Measurements from ENCODE around the gene RASAL1.

RASAL1 gene

DNA sequence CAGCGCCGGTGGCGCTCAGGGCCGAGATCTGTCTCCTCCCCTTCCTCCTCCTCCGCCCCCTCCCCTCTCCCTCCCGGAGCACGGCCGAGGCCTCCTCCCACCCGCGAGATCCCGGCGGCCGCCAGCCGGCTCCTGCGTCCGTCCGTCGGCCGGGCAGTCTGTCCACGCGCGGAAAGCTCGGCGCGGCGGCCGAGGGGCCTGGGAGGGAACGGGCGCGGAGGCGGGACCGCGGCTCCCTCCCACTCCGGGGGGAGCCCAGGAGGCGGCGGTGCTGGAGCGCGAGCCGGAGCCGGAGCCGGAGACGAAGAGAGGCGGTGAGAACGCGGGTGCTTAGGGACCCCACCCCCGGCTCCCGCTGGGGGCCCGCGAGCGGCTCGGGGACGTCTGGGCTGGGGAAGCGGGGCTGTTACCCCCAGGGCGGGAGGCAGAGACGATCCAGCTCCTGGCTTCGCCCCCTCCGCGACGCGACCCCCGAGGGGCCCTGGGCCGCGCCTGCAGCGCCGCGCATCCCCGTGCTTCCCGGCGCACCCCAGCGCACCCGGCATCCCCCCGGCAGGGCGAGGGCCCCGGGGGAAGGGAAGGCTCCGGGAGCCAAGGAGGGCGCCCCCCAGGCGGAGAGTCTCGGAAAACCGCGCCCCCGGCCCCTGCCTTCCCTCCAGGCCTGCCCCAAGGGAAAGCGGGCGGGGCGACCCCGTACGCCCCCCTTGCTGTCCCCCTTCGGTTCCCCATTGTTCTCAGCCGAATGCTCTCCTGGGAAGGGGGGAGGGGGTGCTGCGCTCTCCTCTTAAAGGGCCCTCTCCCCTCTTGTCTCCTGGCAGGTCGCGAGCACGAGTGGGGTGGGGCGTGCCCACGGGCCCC lies 78.7 kb downstream of the RASAL1 start, which contains the start of gene DTX1:
DTX1 (plus strand) TSS at position 100 of the 858 bp plus-strand sequence. CDS start 1,463 bp downstream, outside the sequence.
- Histone ChIP-seq H3K4me3 (ENCODE audit: low read length) (peak within 1 kb of the TSS; percentile 49), H3K9ac (ENCODE audit: low read length) (no peak within 1 kb of the TSS), H3K36me3 (ENCODE audit: control insufficient read depth, insufficient read depth, low read length) (no peaks in the 10 kb centered on the region), H3K27ac (ENCODE audit: low read depth, low read length) (no peak within 1 kb of the TSS), H3K27me3 (ENCODE audit: control insufficient read depth, insufficient read depth, low read length) (peaks cover 20% of the 10 kb centered on the region), H3K4me1 (ENCODE audit: control insufficient read depth, insufficient read depth, low read length) (no peaks in the 10 kb centered on the region)

DNA sequence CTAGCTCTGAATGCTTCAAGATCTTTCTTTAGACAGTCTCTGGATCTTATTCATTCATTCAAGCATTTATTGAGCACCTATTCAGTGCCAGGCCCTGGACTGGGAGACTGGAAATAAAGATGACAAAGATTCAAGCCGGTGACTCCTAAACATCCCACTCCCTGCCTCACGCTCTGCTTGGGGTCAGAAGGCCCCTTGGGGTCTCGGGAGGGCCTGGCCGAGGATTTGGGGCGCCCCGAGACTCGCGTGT lies 79.3 kb downstream of the RASAL1 start:
- Histone ChIP-seq H3K4me1 (ENCODE audit: control insufficient read depth, insufficient read depth, low read length) (no peaks in the 10 kb centered on the region), H3K27me3 (ENCODE audit: control insufficient read depth, insufficient read depth, low read length) (peaks cover 20% of the 10 kb centered on the region), H3K36me3 (ENCODE audit: control insufficient read depth, insufficient read depth, low read length) (no peaks in the 10 kb centered on the region), H3K4me3 (ENCODE audit: low read length) (no peak overlapping the region), H3K9ac (ENCODE audit: low read length) (no peak overlapping the region), H3K27ac (ENCODE audit: low read depth, low read length) (no peak overlapping the region)

DNA sequence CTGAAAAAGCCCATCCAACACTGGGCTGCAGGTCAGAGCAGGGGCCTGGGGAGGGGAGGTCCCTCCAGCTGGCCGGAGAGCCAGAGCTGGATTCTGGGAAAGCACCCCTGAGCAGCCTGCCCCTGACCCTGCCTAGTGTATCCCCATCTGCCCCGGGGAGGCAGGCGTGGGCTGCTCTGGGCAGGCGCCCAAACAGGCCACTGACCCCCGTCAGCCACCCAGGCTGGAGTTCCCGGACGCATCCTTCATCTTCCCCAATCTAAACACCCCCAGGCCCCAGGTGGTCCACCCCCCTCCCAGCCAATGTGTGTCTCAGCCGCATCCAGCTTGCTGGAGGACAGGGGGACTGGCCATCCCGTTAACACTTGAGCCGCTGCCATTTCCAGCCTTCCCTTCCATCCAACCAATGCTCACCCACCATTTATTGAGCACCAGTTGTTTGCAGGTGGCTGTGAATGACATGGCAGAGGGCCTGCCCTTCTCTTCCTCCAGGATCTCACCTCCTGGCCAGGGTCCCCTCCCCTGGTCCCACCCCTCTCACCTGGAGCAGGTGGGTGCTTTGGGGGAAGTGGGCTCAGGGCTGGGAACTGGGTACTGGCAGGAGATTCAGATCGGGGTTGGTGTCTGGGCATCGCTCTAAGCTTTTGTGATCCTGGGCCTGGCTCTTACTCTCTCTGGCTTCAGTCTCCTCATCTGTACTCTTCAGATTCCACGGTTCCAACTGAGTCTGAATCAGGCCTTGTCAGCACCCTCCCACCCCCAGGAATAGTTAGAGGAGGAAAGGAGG lies 79.8 kb downstream of the RASAL1 start:
- peaks cover 20% of the 10 kb centered on the region for H3K27me3 ChIP-seq (ENCODE audit: control insufficient read depth, insufficient read depth, low read length)
- no peak overlapping the region for H3K27ac ChIP-seq (ENCODE audit: low read depth, low read length)
- no peak overlapping the region for H3K9ac ChIP-seq (ENCODE audit: low read length)
- H3K4me1 ChIP-seq (ENCODE audit: control insufficient read depth, insufficient read depth, low read length), result no peaks in the 10 kb centered on the region
- H3K4me3 ChIP-seq (ENCODE audit: low read length), result no peak overlapping the region
- no peaks in the 10 kb centered on the region for H3K36me3 ChIP-seq (ENCODE audit: control insufficient read depth, insufficient read depth, low read length)

DNA sequence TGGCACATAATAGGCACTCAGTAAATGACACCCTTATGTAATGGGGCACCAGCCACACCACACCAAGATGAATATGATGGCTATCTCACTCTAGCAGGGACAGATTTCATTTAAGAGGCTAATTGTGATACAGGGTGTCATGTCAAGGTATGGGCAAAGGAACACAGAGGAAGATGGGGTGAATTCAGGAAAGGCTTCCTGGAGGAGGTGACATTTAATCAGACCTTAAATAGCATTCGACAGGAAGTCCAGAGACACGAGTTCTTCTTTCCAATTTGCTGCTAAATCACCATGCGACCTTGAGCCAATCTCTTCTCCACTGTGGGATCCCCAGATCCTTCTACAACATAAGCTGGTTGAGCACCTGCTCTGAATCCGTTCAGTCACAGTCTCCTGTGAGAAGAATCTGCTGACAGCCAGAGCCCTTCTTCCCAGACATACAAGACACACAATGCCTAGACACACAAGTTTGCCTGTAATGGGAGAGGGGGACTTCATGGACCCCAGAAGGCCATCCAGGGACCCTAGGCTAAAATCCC lies 80.5 kb downstream of the RASAL1 start:
- H3K9ac ChIP-seq (ENCODE audit: low read length), result no peak overlapping the region
- no peaks in the 10 kb centered on the region for H3K36me3 ChIP-seq (ENCODE audit: control insufficient read depth, insufficient read depth, low read length)
- no peaks in the 10 kb centered on the region for H3K4me1 ChIP-seq (ENCODE audit: control insufficient read depth, insufficient read depth, low read length)
- peaks cover 22% of the 10 kb centered on the region for H3K27me3 ChIP-seq (ENCODE audit: control insufficient read depth, insufficient read depth, low read length)
- H3K4me3 ChIP-seq (ENCODE audit: low read length), result no peak overlapping the region
- no peak overlapping the region for H3K27ac ChIP-seq (ENCODE audit: low read depth, low read length)

DNA sequence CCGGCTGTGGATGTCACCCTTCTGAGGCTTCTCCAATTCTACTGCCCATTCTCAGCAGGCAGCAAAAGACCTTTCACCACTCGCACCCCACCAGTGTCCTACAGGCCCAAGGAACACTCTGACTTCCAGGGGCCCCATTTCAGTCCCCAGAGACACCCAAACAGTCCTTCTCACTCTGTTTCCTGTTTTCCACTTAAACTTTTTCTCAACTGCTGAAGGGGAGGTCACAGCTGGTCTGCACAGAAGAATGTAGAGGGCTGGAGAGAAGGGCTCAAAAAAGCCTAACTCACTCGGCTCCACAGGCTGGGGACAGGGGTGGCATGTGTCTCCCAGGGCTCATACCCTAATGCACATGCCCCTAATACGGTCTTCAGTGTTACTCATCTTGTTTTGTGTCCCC lies 83.2 kb downstream of the RASAL1 start:
- H3K4me1 ChIP-seq (ENCODE audit: control insufficient read depth, insufficient read depth, low read length), result no peaks in the 10 kb centered on the region
- no peaks in the 10 kb centered on the region for H3K36me3 ChIP-seq (ENCODE audit: control insufficient read depth, insufficient read depth, low read length)
- no peak overlapping the region for H3K4me3 ChIP-seq (ENCODE audit: low read length)
- no peak overlapping the region for H3K27ac ChIP-seq (ENCODE audit: low read depth, low read length)
- H3K27me3 ChIP-seq (ENCODE audit: control insufficient read depth, insufficient read depth, low read length), result peaks cover 16% of the 10 kb centered on the region
- H3K9ac ChIP-seq (ENCODE audit: low read length), result no peak overlapping the region

DNA sequence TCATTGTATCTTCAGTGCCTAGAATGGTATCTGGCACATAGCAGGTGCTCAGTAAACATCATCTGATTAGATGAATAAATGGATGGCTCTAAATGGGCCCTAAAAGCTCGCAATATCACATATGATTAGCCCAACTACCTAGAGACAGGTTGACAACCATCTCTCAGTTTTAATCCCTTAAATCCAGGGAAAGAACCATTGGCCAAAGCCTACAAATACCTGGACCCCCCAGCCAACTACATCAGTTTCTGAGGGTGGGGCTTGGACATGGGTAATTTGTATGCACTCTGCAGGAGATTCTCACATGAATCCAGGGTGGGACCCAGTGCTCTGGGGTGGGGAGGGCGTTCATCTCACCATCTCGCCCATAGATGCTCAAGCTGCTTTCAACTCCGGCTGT lies 83.8 kb downstream of the RASAL1 start:
- no peak overlapping the region for H3K27ac ChIP-seq (ENCODE audit: low read depth, low read length)
- H3K9ac ChIP-seq (ENCODE audit: low read length), result no peak overlapping the region
- no peak overlapping the region for H3K4me3 ChIP-seq (ENCODE audit: low read length)
- H3K36me3 ChIP-seq (ENCODE audit: control insufficient read depth, insufficient read depth, low read length), result no peaks in the 10 kb centered on the region
- H3K27me3 ChIP-seq (ENCODE audit: control insufficient read depth, insufficient read depth, low read length), result peaks cover 16% of the 10 kb centered on the region
- no peaks in the 10 kb centered on the region for H3K4me1 ChIP-seq (ENCODE audit: control insufficient read depth, insufficient read depth, low read length)

DNA sequence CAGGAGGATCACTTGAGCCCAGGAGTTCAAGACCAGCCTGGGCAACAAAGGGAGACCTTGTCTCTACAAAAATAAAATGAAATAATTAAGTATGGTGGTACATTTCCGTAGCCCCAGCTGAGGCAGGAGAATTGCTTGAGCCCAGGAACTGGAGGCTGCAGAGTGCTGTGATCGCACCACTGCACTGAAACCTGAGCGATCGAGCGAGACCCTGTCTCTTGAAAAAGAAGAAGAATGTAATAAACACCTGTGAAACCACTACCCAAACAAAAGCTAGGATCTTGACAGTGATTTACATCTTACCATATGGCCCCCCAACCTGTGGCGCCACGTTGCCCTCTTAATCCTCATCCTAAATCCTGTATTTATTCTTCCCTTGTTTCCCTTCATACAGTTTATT lies 84.8 kb downstream of the RASAL1 start:
- Histone ChIP-seq H3K4me1 (ENCODE audit: control insufficient read depth, insufficient read depth, low read length) (no peaks in the 10 kb centered on the region), H3K36me3 (ENCODE audit: control insufficient read depth, insufficient read depth, low read length) (no peaks in the 10 kb centered on the region), H3K27me3 (ENCODE audit: control insufficient read depth, insufficient read depth, low read length) (peaks cover 10% of the 10 kb centered on the region), H3K9ac (ENCODE audit: low read length) (no peak overlapping the region), H3K27ac (ENCODE audit: low read depth, low read length) (no peak overlapping the region), H3K4me3 (ENCODE audit: low read length) (no peak overlapping the region)

DNA sequence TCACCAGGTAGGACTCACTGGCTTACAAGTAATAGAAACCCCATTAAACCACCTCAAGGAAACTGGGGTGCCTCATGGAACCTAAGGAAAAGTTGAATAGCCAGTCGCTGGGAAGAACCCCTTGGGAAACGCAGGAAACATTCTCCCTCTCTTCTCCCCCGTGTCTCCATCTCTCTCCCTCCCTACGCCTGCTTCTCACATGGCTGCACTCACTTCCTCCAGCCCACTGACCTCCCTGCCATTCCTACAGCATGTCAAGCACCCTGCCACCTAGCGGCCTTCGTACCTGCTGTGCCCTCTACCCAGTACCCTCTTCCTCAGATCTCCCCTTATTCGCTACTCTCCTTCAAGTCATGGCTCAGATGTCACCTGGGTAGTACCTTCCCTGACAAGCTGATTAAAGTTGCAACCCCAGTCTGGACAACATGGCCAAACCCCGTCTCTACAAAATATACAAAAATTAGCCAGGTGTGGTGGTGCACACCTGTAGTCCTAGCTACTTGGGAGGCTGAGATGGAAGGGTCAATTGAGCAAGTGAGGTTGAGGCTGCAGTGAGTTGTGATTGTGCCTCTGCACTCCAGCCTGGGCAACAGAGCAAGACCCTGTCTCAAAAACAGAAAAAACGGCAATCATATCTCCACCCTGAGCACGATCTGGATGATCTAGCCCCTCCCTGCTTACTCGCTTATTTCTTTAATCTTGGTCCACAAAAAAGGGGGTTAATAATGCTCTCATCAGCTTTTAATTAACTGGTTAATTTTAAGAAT lies 85.4 kb downstream of the RASAL1 start:
- Histone ChIP-seq H3K27me3 (ENCODE audit: control insufficient read depth, insufficient read depth, low read length) (peaks cover 6% of the 10 kb centered on the region), H3K36me3 (ENCODE audit: control insufficient read depth, insufficient read depth, low read length) (no peaks in the 10 kb centered on the region), H3K4me1 (ENCODE audit: control insufficient read depth, insufficient read depth, low read length) (no peaks in the 10 kb centered on the region), H3K27ac (ENCODE audit: low read depth, low read length) (no peak overlapping the region), H3K9ac (ENCODE audit: low read length) (no peak overlapping the region), H3K4me3 (ENCODE audit: low read length) (no peak overlapping the region)

All from rectal smooth muscle tissue (tissue), 1 donor.